B cell (primary cell): ENCODE results near the gene PRKCZ.

Experiments
- EZH2 ChIP-seq: IDR thresholded peaks from 2 replicates; pipeline ENCODE4 v1.6.1; 2012; ENCODE audit warnings: borderline replicate concordance, low read depth, mild to moderate bottlenecking, moderate library complexity, low read length; ENCODE audit not compliant: insufficient read depth, poor library complexity, severe bottlenecking
- TF ChIP-seq, protein P1 (sequence below): fragments of 200-600 bp; IDR thresholded peaks from one replicate; pipeline ENCODE4 v1.8.0; 2022; ENCODE audit warnings: antibody characterized with exemption, mild to moderate bottlenecking

DNA sequence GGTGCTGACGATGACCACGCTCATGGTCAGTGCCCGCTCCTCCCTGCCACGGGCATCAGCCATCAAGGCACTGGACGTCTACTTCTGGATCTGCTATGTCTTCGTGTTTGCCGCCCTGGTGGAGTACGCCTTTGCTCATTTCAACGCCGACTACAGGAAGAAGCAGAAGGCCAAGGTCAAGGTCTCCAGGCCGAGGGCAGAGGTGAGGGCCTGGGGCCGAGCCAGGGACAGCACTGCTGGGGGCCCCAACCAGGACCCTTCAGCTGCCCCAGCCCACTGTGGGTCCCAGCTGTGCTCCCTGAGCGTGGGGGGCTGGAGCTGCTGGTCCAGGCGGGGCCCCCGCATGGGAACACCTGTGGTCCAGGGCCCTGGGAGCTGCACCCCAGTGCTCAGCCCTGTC lies 20.6 kb upstream of the PRKCZ start:
- TF ChIP-seq, protein P1, sequence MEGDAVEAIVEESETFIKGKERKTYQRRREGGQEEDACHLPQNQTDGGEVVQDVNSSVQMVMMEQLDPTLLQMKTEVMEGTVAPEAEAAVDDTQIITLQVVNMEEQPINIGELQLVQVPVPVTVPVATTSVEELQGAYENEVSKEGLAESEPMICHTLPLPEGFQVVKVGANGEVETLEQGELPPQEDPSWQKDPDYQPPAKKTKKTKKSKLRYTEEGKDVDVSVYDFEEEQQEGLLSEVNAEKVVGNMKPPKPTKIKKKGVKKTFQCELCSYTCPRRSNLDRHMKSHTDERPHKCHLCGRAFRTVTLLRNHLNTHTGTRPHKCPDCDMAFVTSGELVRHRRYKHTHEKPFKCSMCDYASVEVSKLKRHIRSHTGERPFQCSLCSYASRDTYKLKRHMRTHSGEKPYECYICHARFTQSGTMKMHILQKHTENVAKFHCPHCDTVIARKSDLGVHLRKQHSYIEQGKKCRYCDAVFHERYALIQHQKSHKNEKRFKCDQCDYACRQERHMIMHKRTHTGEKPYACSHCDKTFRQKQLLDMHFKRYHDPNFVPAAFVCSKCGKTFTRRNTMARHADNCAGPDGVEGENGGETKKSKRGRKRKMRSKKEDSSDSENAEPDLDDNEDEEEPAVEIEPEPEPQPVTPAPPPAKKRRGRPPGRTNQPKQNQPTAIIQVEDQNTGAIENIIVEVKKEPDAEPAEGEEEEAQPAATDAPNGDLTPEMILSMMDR: no peak
- no peak for TF ChIP-seq EZH2
